HG02884 (cell line): ENCODE measurements around the gene SH3BGR.

Experiments
- ATAC-seq: cut with Tn5 transposase; IDR thresholded peaks from one replicate; pipeline ENCODE4 v1.9.1; 2021; ENCODE audit warnings: mild to moderate bottlenecking, moderate library complexity; ENCODE audit not compliant: unreplicated experiment

Gene SH3BGR

GRCh38 chr21:39454949-39455668, 3.3 kb downstream of the SH3BGR start:
- no peak for ATAC-seq

GRCh38 chr21:39456665-39457064, 4.9 kb downstream of the SH3BGR start:
- ATAC-seq = no peak

- ATAC-seq = no peak
These were observed 9.6 kb downstream of the SH3BGR start for GRCh38 chr21:39461419-39461818.

GRCh38 chr21:39463308-39463707, 11.5 kb downstream of the SH3BGR start:
- ATAC-seq = no peak

- ATAC-seq = no peak
These were observed 14.8 kb downstream of the SH3BGR start for GRCh38 chr21:39466584-39466983.

- no peak for ATAC-seq
These were observed 16.0 kb downstream of the SH3BGR start for GRCh38 chr21:39467746-39468145.

- ATAC-seq = no peak
These were observed 16.8 kb downstream of the SH3BGR start for GRCh38 chr21:39468559-39468958.

GRCh38 chr21:39471598-39471997, 19.8 kb downstream of the SH3BGR start:
- ATAC-seq = no peak

GRCh38 chr21:39472786-39473185, 21.0 kb downstream of the SH3BGR start:
- ATAC-seq = no peak

GRCh38 chr21:39474611-39475010, 22.8 kb downstream of the SH3BGR start:
- no peak for ATAC-seq

GRCh38 chr21:39479164-39479813, 27.5 kb downstream of the SH3BGR start:
- no peak for ATAC-seq

- ATAC-seq = no peak
These were observed 28.0 kb downstream of the SH3BGR start for GRCh38 chr21:39479814-39480182.

GRCh38 chr21:39480271-39480670, 28.5 kb downstream of the SH3BGR start:
- no peak for ATAC-seq

GRCh38 chr21:39481886-39482285, 30.1 kb downstream of the SH3BGR start:
- no peak for ATAC-seq

GRCh38 chr21:39483917-39484316, 32.1 kb downstream of the SH3BGR start:
- ATAC-seq = no peak

GRCh38 chr21:39484711-39485276, 33.0 kb downstream of the SH3BGR start:
- no peak for ATAC-seq

GRCh38 chr21:39489380-39489924, 37.7 kb downstream of the SH3BGR start:
- ATAC-seq = no peak

GRCh38 chr21:39499156-39499555, 47.4 kb downstream of the SH3BGR start:
- no peak for ATAC-seq

GRCh38 chr21:39502631-39503030, 50.9 kb downstream of the SH3BGR start:
- ATAC-seq = no peak

- ATAC-seq = no peak
These were observed 51.5 kb downstream of the SH3BGR start for GRCh38 chr21:39503123-39503762.

GRCh38 chr21:39504230-39504629, 52.5 kb downstream of the SH3BGR start:
- no peak for ATAC-seq

GRCh38 chr21:39510240-39510639, 58.5 kb downstream of the SH3BGR start:
- no peak for ATAC-seq
